22Rv1 (cell line): ENCODE results near the gene CRYBB1.

ENCODE experiments used
- H3K27ac ChIP-seq: fragments of 450-650 bp; 2 replicates; pipeline ENCODE4 v1.5.1; 2017
- CTCF ChIP-seq: fragments of 450-650 bp; IDR thresholded peaks from 2 replicates; pipeline ENCODE4 v1.5.1; 2017; ENCODE audit warnings: mild to moderate bottlenecking
- ZFX ChIP-seq: fragments of 450-650 bp; IDR thresholded peaks from 2 replicates; pipeline ENCODE4 v1.6.1; 2017; ENCODE audit warnings: antibody characterized with exemption, borderline replicate concordance

Gene CRYBB1

GRCh38 chr22:26589367-26589844 is 28.4 kb downstream of the CRYBB1 start:
- TF ChIP-seq ZFX (no peak), CTCF (no peak)
- H3K27ac ChIP-seq: no peak overlapping the region

- TF ChIP-seq CTCF (no peak), ZFX (no peak)
- H3K27ac ChIP-seq: no peak overlapping the region
Measured at GRCh38 chr22:26588729-26589366, 29.0 kb downstream of the CRYBB1 start.

GRCh38 chr22:26587991-26588613 is 29.7 kb downstream of the CRYBB1 start:
- H3K27ac ChIP-seq: no peak overlapping the region
- TF ChIP-seq CTCF: no peak
- TF ChIP-seq ZFX: no peak

- TF ChIP-seq ZFX: no peak
- no peak for TF ChIP-seq CTCF
- no peak overlapping the region for H3K27ac ChIP-seq
Measured at GRCh38 chr22:26586556-26587325, 31.1 kb downstream of the CRYBB1 start.

- H3K27ac ChIP-seq: no peak overlapping the region
- TF ChIP-seq ZFX: no peak
- TF ChIP-seq CTCF: no peak
Measured at GRCh38 chr22:26585104-26585790, 32.6 kb downstream of the CRYBB1 start.

- TF ChIP-seq ZFX (no peak), CTCF (no peak)
- no peak overlapping the region for H3K27ac ChIP-seq
Measured at GRCh38 chr22:26584010-26584409, 33.8 kb downstream of the CRYBB1 start.
